GM23338 (cell line): Measurements from ENCODE around the gene CEP20. TPM values are rescaled to one million over a fixed set of nuclear protein-coding genes. Genes with fewer than 3 reads are reported as not detected.

ENCODE experiments used
- ATAC-seq: fragments of 200-7000 bp; cut with Tn5 transposase; 3 replicates; pipeline ENCODE4 v1.9.1; 2020
- DNase-seq: peaks from one replicate; pipeline ENCODE4 v3.0.0-alpha.2; 2015; ENCODE audit warnings: low spot score
- H2AFZ ChIP-seq: fragments of 200-600 bp; sonication (generic); 2 replicates; pipeline ENCODE4 v1.8.0; 2016; ENCODE audit warnings: antibody characterized with exemption, mild to moderate bottlenecking, moderate library complexity
- H3F3A ChIP-seq: fragments of 200-600 bp; sonication (generic); replicated peaks from 2 replicates; pipeline ENCODE4 v1.8.0; 2017; ENCODE audit warnings: antibody characterized with exemption, mixed run types, low read depth
- H3K27ac ChIP-seq: fragments of 200-600 bp; sonication (generic); 2 replicates; pipeline ENCODE4 v1.6.1; 2016; ENCODE audit warnings: low read depth
- H3K27me3 ChIP-seq: fragments of 200-600 bp; sonication (generic); 2 replicates; pipeline ENCODE4 v1.8.0; 2016; ENCODE audit warnings: mild to moderate bottlenecking, mixed run types, moderate library complexity; ENCODE audit not compliant: insufficient read depth
- H3K36me3 ChIP-seq: fragments of 200-600 bp; sonication (generic); 2 replicates; pipeline ENCODE4 v1.8.0; 2016; ENCODE audit warnings: mild to moderate bottlenecking; ENCODE audit not compliant: insufficient read depth
- H3K4me1 ChIP-seq: fragments of 200-600 bp; sonication (generic); 2 replicates; pipeline ENCODE4 v1.8.0; 2016; ENCODE audit warnings: mild to moderate bottlenecking, moderate library complexity; ENCODE audit not compliant: insufficient read depth
- H3K4me2 ChIP-seq: fragments of 200-600 bp; sonication (generic); 2 replicates; pipeline ENCODE4 v1.7.1; 2017; ENCODE audit warnings: mixed run types
- H3K4me3 ChIP-seq: fragments of 200-600 bp; sonication (generic); 2 replicates; pipeline ENCODE4 v1.6.1; 2016; ENCODE audit warnings: mixed run types
- H3K79me2 ChIP-seq: fragments of 200-600 bp; sonication (generic); replicated peaks from 2 replicates; pipeline ENCODE4 v1.8.0; 2017; ENCODE audit warnings: mild to moderate bottlenecking; ENCODE audit not compliant: insufficient read depth
- H3K9me2 ChIP-seq: fragments of 200-600 bp; sonication (generic); 2 replicates; pipeline ENCODE4 v1.8.0; 2017; ENCODE audit not compliant: insufficient read depth
- H4K20me1 ChIP-seq: fragments of 200-600 bp; sonication (generic); replicated peaks from 2 replicates; pipeline ENCODE4 v1.8.0; 2017; ENCODE audit warnings: mild to moderate bottlenecking; ENCODE audit not compliant: insufficient read depth
- H3K27ac Mint-ChIP-seq: 2 replicates; pipeline ENCODE4 v1.8.0; 2020; ENCODE audit warnings: inconsistent platforms, mild to moderate bottlenecking, moderate library complexity, mixed read lengths
- H3K27me3 Mint-ChIP-seq: 3 replicates; pipeline ENCODE4 v1.8.0; 2022; ENCODE audit warnings: low read depth, mild to moderate bottlenecking, moderate library complexity, mixed read lengths, inconsistent platforms; ENCODE audit not compliant: insufficient read depth, poor library complexity
- H3K36me3 Mint-ChIP-seq: 3 replicates; pipeline ENCODE4 v1.8.0; 2021; ENCODE audit warnings: low read depth, mild to moderate bottlenecking, inconsistent platforms, moderate library complexity, mixed read lengths
- H3K4me1 Mint-ChIP-seq: 3 replicates; pipeline ENCODE4 v1.8.0; 2020; ENCODE audit warnings: mild to moderate bottlenecking, inconsistent platforms, mixed read lengths
- H3K4me3 Mint-ChIP-seq: 3 replicates; pipeline ENCODE4 v1.8.0; 2021; ENCODE audit warnings: moderate library complexity, mild to moderate bottlenecking, inconsistent platforms, mixed read lengths
- H3K9me3 Mint-ChIP-seq: 3 replicates; pipeline ENCODE4 v1.8.0; 2020; ENCODE audit warnings: moderate library complexity, mild to moderate bottlenecking, inconsistent platforms, mixed read lengths
- CREB1 ChIP-seq: fragments of 250-450 bp; sonication (Bioruptor Pico); IDR thresholded peaks from 2 replicates; pipeline ENCODE4 v1.5.0; 2020; ENCODE audit warnings: low read depth, mild to moderate bottlenecking, moderate library complexity
- EZH2 ChIP-seq: fragments of 200-600 bp; sonication (generic); IDR thresholded peaks from one replicate; pipeline ENCODE4 v1.8.0; 2017; ENCODE audit warnings: antibody characterized with exemption, mild to moderate bottlenecking, low read depth; ENCODE audit not compliant: unreplicated experiment
- JUNB ChIP-seq: IDR thresholded peaks from one replicate; pipeline ENCODE4 v1.6.1; 2016; ENCODE audit warnings: antibody characterized with exemption; ENCODE audit not compliant: unreplicated experiment
- POLR2AphosphoS5 ChIP-seq: IDR thresholded peaks from 2 replicates; pipeline ENCODE4 v1.6.1; 2016; ENCODE audit warnings: antibody characterized with exemption, low read depth
- STAT1 ChIP-seq: IDR thresholded peaks from one replicate; pipeline ENCODE4 v1.6.1; 2016; ENCODE audit warnings: antibody characterized with exemption; ENCODE audit not compliant: unreplicated experiment
- ZNF114 ChIP-seq: fragments of 250-450 bp; sonication (Bioruptor Pico); IDR thresholded peaks from 2 replicates; pipeline ENCODE4 v1.5.0; 2020; ENCODE audit warnings: mild to moderate bottlenecking, moderate library complexity
- ZNF331 ChIP-seq: fragments of 250-450 bp; sonication (Bioruptor Pico); IDR thresholded peaks from 2 replicates; pipeline ENCODE4 v1.5.0; 2020; ENCODE audit warnings: low read depth, mild to moderate bottlenecking, moderate library complexity
- polyA plus RNA-seq: library from polyadenylated mRNA; unstranded; fragments of >200 nt; fragmentation: Nextera tagmentation; extraction: Ambion mirVana; gene quantifications from 2 replicates; pipeline ENCODE4 v1.2.1, GENCODE V29; 2016
- total RNA-seq: library from RNA; depleted of rRNA; stranded (reverse); fragments of >200 nt; shearing (Covaris generic); gene quantifications from 2 replicates; pipeline ENCODE4 v1.2.3, GENCODE V29; 2014
- TF ChIP-seq, protein P1 (sequence below), 2 experiments: fragments of 200-600 bp in 1 of 2; sonication (generic) in 1 of 2; conservative IDR thresholded peaks; 2 replicates each; pipeline versions ENCODE4 v1.5.1 to v1.6.1; 2016 to 2017; ENCODE audit warnings: antibody characterized with exemption in 2 of 2, low read depth in 2 of 2, mild to moderate bottlenecking in 2 of 2, moderate library complexity in 1 of 2
- TF ChIP-seq, protein P2 (sequence below): IDR thresholded peaks from 2 replicates; pipeline ENCODE4 v1.6.1; 2016; ENCODE audit warnings: antibody characterized with exemption

CEP20 gene
- total and polyA plus RNA-seq, 2 experiments from 2014 or later, result 60.2 to 70.9 TPM

DNA sequence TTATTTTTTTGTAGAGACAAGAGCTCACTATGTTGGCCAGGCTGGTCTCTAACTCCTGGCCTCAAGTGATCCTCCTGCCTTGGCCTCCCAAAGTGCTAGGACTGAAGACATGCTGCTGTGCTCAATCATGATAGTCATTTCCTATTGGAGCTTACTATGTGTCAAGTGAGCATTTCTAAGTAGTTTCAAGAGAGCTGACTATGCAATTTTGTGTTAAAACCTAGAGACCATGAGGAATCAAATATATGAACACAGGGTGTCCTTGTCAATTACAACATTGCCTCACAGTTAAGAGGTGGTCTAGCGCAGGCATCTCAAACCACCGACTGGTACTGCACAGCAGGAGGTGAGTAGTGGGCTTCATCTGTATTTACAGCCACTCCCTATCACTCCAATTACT, 69.4 kb downstream of the CEP20 start (continued):
- TF ChIP-seq ZNF114 (no peak), STAT1 (no peak), CREB1 (CRISPR knock-in tag) (no peak), EZH2 (no peak)
- TF ChIP-seq, protein P1, sequence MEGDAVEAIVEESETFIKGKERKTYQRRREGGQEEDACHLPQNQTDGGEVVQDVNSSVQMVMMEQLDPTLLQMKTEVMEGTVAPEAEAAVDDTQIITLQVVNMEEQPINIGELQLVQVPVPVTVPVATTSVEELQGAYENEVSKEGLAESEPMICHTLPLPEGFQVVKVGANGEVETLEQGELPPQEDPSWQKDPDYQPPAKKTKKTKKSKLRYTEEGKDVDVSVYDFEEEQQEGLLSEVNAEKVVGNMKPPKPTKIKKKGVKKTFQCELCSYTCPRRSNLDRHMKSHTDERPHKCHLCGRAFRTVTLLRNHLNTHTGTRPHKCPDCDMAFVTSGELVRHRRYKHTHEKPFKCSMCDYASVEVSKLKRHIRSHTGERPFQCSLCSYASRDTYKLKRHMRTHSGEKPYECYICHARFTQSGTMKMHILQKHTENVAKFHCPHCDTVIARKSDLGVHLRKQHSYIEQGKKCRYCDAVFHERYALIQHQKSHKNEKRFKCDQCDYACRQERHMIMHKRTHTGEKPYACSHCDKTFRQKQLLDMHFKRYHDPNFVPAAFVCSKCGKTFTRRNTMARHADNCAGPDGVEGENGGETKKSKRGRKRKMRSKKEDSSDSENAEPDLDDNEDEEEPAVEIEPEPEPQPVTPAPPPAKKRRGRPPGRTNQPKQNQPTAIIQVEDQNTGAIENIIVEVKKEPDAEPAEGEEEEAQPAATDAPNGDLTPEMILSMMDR (conservative IDR thresholded peaks at IDR 0.05; ENCODE audit: low read depth in 2 of 2), result no peak

DNA sequence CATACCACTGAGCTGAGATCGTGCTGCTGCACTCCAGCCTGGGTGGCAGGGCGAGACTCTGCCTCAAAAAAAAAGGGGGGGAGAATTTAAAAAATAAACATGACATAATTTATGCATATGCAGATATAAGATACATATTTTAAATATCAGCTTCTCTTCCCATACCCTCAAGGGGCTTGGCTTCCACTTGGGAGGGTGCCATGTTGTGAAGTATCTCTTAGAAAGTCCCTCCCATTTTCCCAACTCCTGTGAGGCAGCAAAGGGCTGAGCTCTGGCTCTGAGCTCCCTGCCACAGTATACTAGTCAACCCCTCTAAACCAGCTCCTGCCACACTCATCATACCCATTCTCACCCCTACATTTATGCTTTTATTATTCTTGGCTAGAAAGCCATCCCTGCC, 71.0 kb downstream of the CEP20 start:
- Histone ChIP-seq H3K27ac (no peak overlapping the region), H3K4me3 (no peak overlapping the region), H3K4me2 (no peak overlapping the region), H2AFZ (no peak overlapping the region), H3F3A (no peaks in the 10 kb centered on the region), H4K20me1 (no peaks in the 10 kb centered on the region), H3K27me3 (no peaks in the 10 kb centered on the region), H3K79me2 (no peaks in the 10 kb centered on the region), H3K9me2 (no peaks in the 10 kb centered on the region; the same call in 1 of the 2 replicates), H3K36me3 (0 out of 2 replicates have a peak, but pooled peaks cover 5% of the 10 kb centered on the region), H3K4me1 (no peaks in the 10 kb centered on the region)
- Mint-ChIP-seq H3K4me3 (no peak overlapping the region), H3K27ac (no peak overlapping the region), H3K36me3 (peaks cover 2% of the 10 kb centered on the region; the same call in 1 of the 3 replicates), H3K4me1 (no peaks in the 10 kb centered on the region), H3K27me3 (peaks cover 1% of the 10 kb centered on the region), H3K9me3 (peaks cover 24% of the 10 kb centered on the region)
- ATAC-seq (no peak), DNase-seq (no peak)
- TF ChIP-seq ZNF331 (CRISPR knock-in tag), result no peak
- no peak for TF ChIP-seq STAT1
- no peak for TF ChIP-seq ZNF114
- no peak for TF ChIP-seq POLR2AphosphoS5
- TF ChIP-seq, protein P2, sequence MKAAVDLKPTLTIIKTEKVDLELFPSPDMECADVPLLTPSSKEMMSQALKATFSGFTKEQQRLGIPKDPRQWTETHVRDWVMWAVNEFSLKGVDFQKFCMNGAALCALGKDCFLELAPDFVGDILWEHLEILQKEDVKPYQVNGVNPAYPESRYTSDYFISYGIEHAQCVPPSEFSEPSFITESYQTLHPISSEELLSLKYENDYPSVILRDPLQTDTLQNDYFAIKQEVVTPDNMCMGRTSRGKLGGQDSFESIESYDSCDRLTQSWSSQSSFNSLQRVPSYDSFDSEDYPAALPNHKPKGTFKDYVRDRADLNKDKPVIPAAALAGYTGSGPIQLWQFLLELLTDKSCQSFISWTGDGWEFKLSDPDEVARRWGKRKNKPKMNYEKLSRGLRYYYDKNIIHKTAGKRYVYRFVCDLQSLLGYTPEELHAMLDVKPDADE, result no peak
- TF ChIP-seq EZH2, result no peak
- no peak for TF ChIP-seq JUNB
- TF ChIP-seq, protein P1 (conservative IDR thresholded peaks at IDR 0.05; ENCODE audit: low read depth in 2 of 2), result no peak
